ENCODE data around the gene TLE2. TPM values are rescaled to one million over a fixed set of nuclear protein-coding genes. Genes with fewer than 3 reads are reported as not detected.
A peak's percentile ranks its signal among the peaks of the same experiment; 100 is the strongest.

Gene TLE2
- total RNA-seq, result 10.9 TPM

- no peak for DNase-seq
Observed at GRCh38 chr19:3029065-3029923, at the start of gene TLE2. TSS of gene TLE2 (minus strand) at chr19:3029280. CDS start at chr19:3028904, 376 bp downstream.

- DNase-seq, result no peak
Observed at GRCh38 chr19:3075605-3076431, 46.7 kb upstream of the TLE2 start.

GRCh38 chr19:3073931-3074595 lies 45.0 kb upstream of the TLE2 start:
- DNase-seq, result no peak

- DNase-seq, result peak; percentile 33
Observed at GRCh38 chr19:3073159-3073563, 44.1 kb upstream of the TLE2 start.

- DNase-seq, result no peak
Observed at GRCh38 chr19:3071768-3072167, 42.7 kb upstream of the TLE2 start.

GRCh38 chr19:3068071-3068470 lies 39.0 kb upstream of the TLE2 start:
- no peak for DNase-seq

GRCh38 chr19:3067563-3067962 lies 38.5 kb upstream of the TLE2 start:
- DNase-seq, result no peak

- DNase-seq, result no peak
Observed at GRCh38 chr19:3066482-3067049, 37.5 kb upstream of the TLE2 start.

GRCh38 chr19:3065675-3066357 lies 36.7 kb upstream of the TLE2 start:
- DNase-seq, result no peak

- DNase-seq, result no peak
Observed at GRCh38 chr19:3064011-3064330, 34.9 kb upstream of the TLE2 start.

- DNase-seq, result no peak
Observed at GRCh38 chr19:3062165-3063105, 33.4 kb upstream of the TLE2 start, which contains the start of gene TLE5. TSS of gene TLE5 (minus strand) at chr19:3062495. CDS start at chr19:3062200, 295 bp downstream.

GRCh38 chr19:3061182-3062161 lies 32.4 kb upstream of the TLE2 start:
- no peak for DNase-seq

GRCh38 chr19:3060857-3061181 lies 31.7 kb upstream of the TLE2 start:
- DNase-seq, result no peak

- DNase-seq, result no peak
Observed at GRCh38 chr19:3059653-3060052, 30.6 kb upstream of the TLE2 start.

GRCh38 chr19:3058821-3059314 lies 29.8 kb upstream of the TLE2 start:
- no peak for DNase-seq

- DNase-seq, result no peak
Observed at GRCh38 chr19:3058009-3058820, 29.1 kb upstream of the TLE2 start.

GRCh38 chr19:3057275-3057714 lies 28.2 kb upstream of the TLE2 start:
- DNase-seq, result no peak

GRCh38 chr19:3056417-3057088 lies 27.5 kb upstream of the TLE2 start:
- DNase-seq, result no peak

Data from skin of body (tissue), 2 donors.